ENCODE measurements around the gene PSKH1. TPM values are rescaled to one million over a fixed set of nuclear protein-coding genes. Genes with fewer than 3 reads are reported as not detected.

PSKH1 gene
- 27.6 and 28.9 TPM in 2 replicates for total RNA-seq

GRCh38 chr16:67892899-67893742, at the start of gene PSKH1:
Gene PSKH1, plus strand, starts transcription at chr16:67893254. Its CDS starts 15,496 bp downstream, at chr16:67908750.

GRCh38 chr16:67846320-67847063, 46.6 kb upstream of the PSKH1 start, which contains the start of gene NUTF2:
Gene NUTF2, plus strand, starts transcription at chr16:67846933. Its CDS starts 18,198 bp downstream, at chr16:67865131.

GRCh38 chr16:67847064-67847861, 45.8 kb upstream of the PSKH1 start, which contains the start of gene CENPT:
Gene CENPT, minus strand, starts transcription at chr16:67847693. Its CDS starts 13,834 bp downstream, at chr16:67833859.

GRCh38 chr16:67872631-67873434, 20.2 kb upstream of the PSKH1 start, which contains the start of gene EDC4:
Gene EDC4, plus strand, starts transcription at chr16:67873052. Its CDS starts 210 bp downstream, at chr16:67873262.

GRCh38 chr16:67884684-67885083, 8.4 kb upstream of the PSKH1 start, which contains the start of gene NRN1L:
Gene NRN1L, plus strand, starts transcription at chr16:67884885. Its CDS starts 19 bp downstream, at chr16:67884904.

GRCh38 chr16:67931712-67932461, 38.8 kb downstream of the PSKH1 start, which contains the start of gene CTRL:
Gene CTRL, minus strand, starts transcription at chr16:67931862. Its CDS starts 10 bp downstream, at chr16:67931852.

GRCh38 chr16:67936124-67936879, 43.2 kb downstream of the PSKH1 start, which contains the start of gene PSMB10:
Gene PSMB10, minus strand, starts transcription at chr16:67936850. Its CDS starts 101 bp downstream, at chr16:67936749.

GRCh38 chr16:67943619-67944504, 50.8 kb downstream of the PSKH1 start, which contains the start of gene LCAT:
Gene LCAT, minus strand, starts transcription at chr16:67944120. Its CDS starts 19 bp downstream, at chr16:67944101.

GRCh38 chr16:67968400-67969253, 75.6 kb downstream of the PSKH1 start, which contains the start of gene SLC12A4:
Gene SLC12A4, minus strand, starts transcription at chr16:67968637. Its CDS starts 84 bp downstream, at chr16:67968553.

Other genes with a start within 250 kb of the PSKH1 start
- under 0.01 and 0.37 TPM in 2 replicates for gene CARMIL2, start 248.1 kb upstream of the PSKH1 start, total RNA-seq
- gene ACD, start 233.0 kb upstream of the PSKH1 start, total RNA-seq: 11.3 and 15.8 TPM in 2 replicates
- 0.59 and 1.2 TPM in 2 replicates for gene PARD6A, start 232.3 kb upstream of the PSKH1 start, total RNA-seq
- 12.4 and 14.0 TPM in 2 replicates for gene ENKD1, start 226.5 kb upstream of the PSKH1 start, total RNA-seq
- 2.2 and 5.6 TPM in 2 replicates for gene C16orf86, start 226.4 kb upstream of the PSKH1 start, total RNA-seq
- 12.5 and 20.3 TPM in 2 replicates for gene GFOD2, start 173.9 kb upstream of the PSKH1 start, total RNA-seq
- 3.9 and 7.1 TPM in 2 replicates for gene RANBP10, start 86.7 kb upstream of the PSKH1 start, total RNA-seq
- 0.32 and 1.5 TPM in 2 replicates for gene TSNAXIP1, start 86.4 kb upstream of the PSKH1 start, total RNA-seq
- gene THAP11, start 50.9 kb upstream of the PSKH1 start, total RNA-seq: 31.1 and 35.3 TPM in 2 replicates
- gene NUTF2, start 46.3 kb upstream of the PSKH1 start, total RNA-seq: 73.9 and 178 TPM in 2 replicates
- gene CENPT, start 45.6 kb upstream of the PSKH1 start, total RNA-seq: 19.9 and 29.6 TPM in 2 replicates
- gene EDC4, start 20.2 kb upstream of the PSKH1 start, total RNA-seq: 46.9 and 83.3 TPM in 2 replicates
- gene NRN1L, start 8.4 kb upstream of the PSKH1 start, total RNA-seq: not detected in 2 replicates
- gene CTRL, start 38.6 kb downstream of the PSKH1 start, total RNA-seq: under 0.01 and 0.51 TPM in 2 replicates
- 22.0 and 46.3 TPM in 2 replicates for gene PSMB10, start 43.6 kb downstream of the PSKH1 start, total RNA-seq
- gene LCAT, start 50.9 kb downstream of the PSKH1 start, total RNA-seq: 6.5 and 10.4 TPM in 2 replicates
- gene SLC12A4, start 75.4 kb downstream of the PSKH1 start, total RNA-seq: 119 and 195 TPM in 2 replicates
- gene DPEP3, start 87.2 kb downstream of the PSKH1 start, total RNA-seq: not detected in 2 replicates
- not detected in 2 replicates for gene DPEP2, start 106.2 kb downstream of the PSKH1 start, total RNA-seq
- gene DPEP2NB, start 122.7 kb downstream of the PSKH1 start, total RNA-seq: not detected in 2 replicates
- gene DDX28, start 130.0 kb downstream of the PSKH1 start, total RNA-seq: 7.3 and 8.3 TPM in 2 replicates
- gene DUS2, start 130.0 kb downstream of the PSKH1 start, total RNA-seq: 12.5 and 21.1 TPM in 2 replicates
- 8.3 and 12.4 TPM in 2 replicates for gene NFATC3, start 192.1 kb downstream of the PSKH1 start, total RNA-seq

Measured in smooth muscle cell of the umbilical artery (primary cell).